CD4-positive, alpha-beta T cell treated with Interleukin-2 at 100 ng/mL for 4 hours (primary cell): ENCODE data around the gene CIAO3.
"Not testable (repeated sequence)": the region's sequence is repeated elsewhere in the genome, so short reads cannot be mapped to it uniquely, and the experiment has no call there.

Experiments used
- DNase-seq: peaks from one replicate; pipeline ENCODE4 v3.0.0-alpha.2; 2020; ENCODE audit warnings: low spot score

CIAO3 gene

DNA sequence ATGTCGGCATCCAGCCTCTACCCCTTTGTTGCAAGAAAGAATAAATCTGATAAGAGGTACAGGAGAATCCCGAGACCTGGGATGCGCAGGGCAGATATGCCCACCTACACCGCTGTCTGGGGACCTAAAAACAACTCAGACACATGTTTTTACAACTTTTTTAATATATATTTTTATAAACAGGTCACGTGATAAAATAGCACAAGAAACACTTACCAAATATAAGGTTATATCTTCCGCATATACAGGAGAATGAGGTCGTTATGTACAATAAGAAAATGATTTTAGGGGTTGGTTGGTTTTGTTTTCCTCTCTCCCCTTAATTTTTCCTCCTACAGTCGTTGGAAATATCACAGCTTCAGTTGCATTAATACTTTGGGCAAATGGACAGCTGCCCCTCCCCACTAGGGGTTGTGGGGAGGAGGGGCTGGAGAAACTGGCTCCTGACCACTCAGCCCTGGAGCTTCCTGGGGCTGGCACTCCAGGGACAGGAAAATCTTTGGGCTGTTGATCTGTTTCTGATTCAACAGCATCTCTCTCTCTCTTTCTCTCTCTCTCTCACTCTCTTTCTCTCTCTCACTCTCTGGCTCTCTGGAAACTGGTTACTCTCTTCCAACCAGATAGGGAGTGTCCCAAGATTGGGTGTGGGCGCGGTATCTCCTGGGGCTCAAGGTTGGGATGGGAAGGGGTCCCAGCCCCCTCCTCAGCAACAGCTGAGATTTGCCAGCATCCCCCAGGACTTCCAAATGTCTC is 48.3 kb downstream of the CIAO3 start:
- no peak for DNase-seq

DNA sequence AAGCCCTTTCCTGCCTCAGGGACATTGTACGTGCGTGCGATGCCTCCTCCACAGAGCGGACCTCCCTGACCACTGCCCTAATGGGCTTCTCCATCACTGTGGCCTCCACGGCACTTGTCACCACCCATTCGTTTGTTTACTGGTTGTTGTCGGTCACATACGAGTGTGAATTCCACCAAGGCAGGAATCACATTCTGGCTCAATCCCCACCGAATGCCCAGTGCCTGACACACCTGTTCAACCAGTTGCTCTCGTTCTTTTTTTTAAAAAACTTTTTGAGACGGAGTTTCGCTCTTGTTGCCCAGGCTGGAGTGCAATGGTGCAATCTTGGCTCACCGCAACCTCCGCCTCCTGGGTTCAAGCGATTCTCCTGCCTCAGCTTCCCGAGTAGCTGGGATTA is 49.6 kb downstream of the CIAO3 start:
- not testable (repeated sequence) for DNase-seq

DNA sequence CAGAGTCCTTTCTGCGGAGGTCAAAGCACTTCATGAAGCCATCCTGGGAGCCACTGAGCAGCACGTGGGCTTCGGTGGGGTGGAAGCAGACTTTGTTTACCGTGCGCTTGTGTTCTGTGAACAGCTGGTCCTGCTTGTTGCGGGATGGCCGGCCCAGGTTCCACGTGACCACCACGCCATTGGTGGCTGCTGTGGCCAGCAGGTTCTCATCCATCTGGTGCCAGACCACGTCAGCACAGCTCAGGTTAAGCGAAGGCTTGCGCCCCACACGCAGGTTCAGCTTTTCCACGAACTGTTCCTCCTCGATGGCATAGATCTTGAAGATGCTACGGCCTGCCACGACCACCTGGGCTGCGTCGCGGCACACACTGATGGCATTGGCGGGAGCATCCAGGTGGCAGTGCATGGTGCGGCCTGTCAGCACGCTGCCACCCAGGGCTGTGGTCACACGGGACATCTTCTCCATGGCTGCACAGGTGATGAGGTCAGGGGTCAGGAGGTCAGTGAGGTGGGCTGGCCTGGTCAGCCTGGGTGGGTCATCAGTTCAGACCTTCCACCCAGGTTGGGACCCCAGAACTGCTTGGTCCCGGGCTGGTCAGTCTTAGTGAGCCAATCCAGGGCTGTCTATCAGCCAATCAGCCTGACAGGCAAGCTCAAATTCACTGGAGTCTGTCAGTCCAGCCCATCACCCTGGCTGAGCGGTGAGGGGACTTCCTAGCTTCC is 51.5 kb downstream of the CIAO3 start:
- DNase-seq, result no peak

DNA sequence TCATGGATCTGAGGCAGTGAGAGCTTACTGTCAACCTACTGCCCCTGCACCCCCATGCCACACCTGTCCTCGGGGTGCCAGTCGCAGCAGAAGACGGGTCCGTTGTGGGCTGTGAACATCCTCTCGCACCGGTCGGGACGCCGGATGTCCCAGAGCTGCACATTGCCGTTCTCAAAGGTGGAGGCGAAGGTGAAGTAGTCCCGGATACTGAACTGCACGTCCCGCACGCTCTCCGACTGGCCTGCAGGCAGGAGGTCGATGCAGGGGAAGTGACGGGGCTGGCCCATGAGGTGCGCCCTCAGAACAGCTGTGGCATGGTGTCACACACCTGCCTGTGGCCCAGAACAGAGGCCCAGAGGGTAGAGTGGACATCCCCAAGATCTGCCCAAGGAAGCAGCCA is 53.3 kb downstream of the CIAO3 start:
- DNase-seq, result no peak

DNA sequence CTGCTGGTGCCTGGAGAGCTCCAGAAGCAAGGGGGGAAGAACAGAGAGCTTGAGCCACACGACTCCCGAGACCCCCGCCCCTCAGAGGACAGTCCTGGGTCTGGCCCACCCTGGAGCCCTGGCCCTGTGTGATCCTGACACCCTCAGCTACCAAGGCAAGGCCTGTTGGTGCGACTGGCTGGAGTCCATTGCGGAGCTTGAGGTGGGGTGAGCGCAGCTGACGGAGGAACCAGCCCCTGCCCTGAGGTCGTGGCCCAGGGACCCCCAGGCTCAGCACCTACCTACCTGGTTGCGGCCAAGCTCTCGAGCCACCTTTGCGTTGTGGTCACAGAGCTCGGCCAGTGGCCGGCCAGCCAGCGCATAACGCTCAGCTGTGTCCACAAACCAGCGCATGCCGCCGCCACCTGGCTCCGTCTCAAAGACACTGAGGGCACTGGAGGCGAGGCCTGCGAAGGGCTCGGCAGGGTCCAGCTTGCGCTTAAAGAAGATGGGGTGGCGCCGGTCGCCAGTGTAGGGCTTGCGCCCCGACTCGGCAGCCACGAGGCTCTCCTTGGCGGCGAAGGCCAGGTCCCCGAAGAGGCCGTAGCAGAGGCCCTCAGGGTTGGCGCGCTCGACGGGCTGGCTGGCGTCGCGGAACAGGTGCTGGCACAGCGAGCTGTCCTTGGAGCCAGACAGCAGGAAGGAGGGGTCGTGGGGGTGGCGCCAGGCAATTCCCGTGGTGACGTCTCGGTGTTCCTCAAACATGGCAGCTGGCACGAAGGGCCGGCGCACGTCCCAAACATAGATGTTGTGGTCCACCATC is 54.1 kb downstream of the CIAO3 start:
- DNase-seq, result no peak

DNA sequence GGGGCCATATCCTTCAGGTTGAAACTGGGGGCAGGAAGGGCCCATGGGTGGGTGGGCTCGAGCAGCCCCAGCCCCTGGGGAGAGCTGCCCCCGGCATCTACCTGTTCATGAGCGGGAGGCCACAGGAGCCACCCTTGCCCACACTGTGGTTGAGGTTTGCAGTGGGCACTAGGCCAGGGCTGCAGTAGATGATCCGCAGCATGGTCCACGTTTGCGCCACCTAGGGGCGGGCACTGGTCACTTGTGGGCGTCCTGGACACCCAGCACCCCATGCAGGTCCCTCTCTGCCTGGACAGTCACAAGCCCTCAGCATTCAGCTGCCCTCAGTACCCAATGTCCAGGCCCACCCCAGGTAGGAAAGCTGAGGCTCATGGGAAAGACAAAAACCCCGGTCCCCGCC is 54.8 kb downstream of the CIAO3 start:
- DNase-seq, result no peak

DNA sequence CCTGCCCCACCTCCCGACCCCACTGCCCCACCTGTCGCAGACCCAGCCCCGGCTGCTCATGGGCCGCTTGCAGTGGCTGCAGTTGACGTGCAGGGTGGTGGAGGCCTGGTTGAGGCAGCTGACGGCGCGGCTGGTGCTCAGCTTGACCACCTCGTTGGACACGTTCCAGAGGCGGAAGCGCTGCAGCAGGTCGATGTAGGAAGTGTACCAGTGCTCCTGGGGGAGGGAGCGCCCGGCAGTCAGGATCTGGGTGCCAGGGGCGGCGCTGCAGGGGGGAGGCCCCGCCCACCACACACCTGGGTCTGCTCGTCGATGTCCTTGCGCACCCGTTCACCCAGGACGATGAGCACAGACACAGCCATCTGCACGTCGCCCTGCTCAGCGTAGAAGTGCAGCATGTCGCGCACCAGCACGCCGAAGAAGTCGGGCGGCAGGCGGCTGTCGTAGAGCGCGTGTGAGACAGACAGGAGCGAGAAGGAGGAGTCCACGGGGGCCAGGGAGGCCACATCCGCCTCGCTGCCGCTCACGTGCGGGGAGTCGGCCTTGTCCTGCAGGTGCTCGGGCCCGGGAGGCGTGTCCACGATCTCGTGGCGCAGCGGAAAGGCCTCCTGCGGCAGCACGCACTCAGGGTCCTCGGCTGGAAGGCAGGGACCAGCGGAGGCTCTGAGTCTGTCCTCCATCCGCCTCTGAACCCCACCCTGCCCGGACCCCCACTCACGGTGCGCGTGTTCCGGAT is 55.7 kb downstream of the CIAO3 start:
- DNase-seq, result no peak

DNA sequence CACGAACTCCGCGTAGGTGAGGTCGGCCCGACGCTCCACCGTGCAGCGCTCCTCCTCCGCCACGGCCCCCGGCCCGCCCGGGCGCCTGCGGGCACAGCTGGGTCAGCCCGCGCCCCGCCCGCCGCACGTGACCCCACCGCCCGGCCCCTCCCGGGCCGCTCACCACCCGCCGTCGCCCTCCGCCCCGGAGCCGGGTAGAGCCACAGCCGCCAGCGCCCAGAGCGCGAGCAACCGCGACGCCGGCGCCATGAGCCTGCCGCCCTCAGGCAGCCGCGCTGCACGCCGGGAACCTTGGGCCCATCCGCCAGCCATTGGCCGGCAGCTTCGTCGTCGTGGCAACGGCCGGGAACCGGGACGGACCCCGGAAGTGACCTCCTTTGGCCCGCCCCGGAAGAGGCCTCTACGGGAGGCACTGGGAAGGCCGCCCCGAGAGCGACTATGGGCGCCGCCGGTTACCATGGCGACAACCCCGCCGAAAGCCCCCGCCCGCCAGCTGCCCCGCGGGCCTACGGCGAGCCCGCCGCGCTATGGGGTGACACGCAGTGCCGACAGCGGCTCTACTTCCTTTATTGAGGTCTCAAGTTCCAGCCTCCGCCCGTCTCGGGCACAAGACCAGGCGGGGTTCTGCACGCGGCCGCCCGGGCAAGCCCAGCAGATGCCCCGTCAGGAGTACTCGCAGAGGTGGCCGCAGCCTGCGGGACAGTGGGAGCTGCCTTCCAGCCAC is 56.6 kb downstream of the CIAO3 start, which contains the start of gene JMJD8:
JMJD8 (minus strand) TSS at position 264 of the 724 bp plus-strand sequence; CDS start at position 249, 15 bp downstream.
- DNase-seq, result peak; percentile 97

DNA sequence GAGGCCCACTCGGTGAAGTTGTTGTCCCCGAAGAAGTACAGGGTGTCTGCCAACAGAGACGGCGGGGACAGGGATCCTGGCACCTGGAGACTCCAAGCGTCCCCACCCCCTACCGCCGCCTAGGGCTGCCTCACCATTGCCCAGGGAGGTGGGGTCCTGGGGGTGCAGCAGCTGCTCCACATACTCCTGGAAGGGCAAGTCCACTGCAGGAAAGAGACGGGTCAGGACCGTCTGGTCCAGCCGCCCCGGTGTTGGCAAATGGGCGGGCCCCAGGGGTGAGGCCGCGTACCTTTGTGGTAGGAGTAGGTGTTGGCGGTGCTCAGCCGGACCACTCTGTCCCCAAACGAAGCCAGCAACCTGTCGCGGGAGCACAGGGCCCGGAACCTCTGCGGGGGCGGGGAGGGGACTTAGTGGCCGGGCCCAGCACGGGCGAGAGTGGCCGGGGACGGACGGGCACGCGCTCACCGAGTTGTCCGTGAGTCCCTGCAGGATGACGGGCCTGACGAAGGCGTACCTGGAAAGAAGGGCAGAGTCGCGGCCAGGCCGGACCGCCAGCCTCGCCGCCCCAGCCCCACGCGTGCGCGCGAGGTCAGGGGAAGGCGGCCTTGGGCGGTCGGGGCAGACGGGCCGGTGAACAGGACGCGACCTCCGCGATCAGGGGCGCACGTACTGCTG is 57.3 kb downstream of the CIAO3 start:
- DNase-seq, result no peak

DNA sequence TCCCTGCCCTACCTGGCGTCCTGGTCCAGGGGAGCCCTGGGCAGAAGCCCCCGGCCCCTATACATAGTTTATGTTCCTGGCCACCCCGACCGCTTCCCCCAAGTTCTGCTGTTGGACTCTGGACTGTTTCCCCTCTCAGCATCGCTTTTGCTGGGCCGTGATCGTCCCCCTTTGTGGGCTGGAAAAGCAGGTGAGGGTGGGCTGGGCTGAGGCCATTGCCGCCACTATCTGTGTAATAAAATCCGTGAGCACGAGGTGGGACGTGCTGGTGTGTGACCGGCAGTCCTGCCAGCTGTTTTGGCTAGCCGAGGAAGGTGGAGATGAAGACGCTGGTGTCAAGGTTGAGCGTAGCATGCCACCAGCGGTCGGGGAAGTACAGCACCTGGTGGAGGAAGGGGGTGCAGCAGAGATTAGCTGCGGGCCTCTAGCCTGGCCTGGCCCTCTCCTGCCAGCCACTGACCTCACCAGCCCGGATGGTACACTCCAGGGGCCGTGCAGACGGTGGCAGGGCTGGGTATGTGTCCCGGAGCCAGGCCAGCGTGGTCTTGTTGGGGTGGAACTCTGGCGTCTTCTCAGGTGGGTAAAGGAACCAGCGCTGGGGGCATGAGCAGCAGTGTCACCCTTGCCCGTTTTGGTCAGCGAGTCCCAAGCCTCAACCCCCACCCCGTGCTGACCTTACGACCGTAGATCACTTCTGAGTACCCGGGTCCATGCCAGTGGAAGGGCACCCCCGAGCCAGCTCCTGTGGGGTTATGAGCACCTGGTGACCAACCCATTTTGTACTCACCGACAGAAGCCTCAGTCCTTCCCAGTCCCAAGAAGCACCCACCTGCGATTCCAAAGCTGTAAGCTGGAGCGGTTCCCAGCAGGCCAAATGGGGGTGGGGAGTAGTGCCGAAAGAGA is 58.1 kb downstream of the CIAO3 start:
- no peak for DNase-seq

DNA sequence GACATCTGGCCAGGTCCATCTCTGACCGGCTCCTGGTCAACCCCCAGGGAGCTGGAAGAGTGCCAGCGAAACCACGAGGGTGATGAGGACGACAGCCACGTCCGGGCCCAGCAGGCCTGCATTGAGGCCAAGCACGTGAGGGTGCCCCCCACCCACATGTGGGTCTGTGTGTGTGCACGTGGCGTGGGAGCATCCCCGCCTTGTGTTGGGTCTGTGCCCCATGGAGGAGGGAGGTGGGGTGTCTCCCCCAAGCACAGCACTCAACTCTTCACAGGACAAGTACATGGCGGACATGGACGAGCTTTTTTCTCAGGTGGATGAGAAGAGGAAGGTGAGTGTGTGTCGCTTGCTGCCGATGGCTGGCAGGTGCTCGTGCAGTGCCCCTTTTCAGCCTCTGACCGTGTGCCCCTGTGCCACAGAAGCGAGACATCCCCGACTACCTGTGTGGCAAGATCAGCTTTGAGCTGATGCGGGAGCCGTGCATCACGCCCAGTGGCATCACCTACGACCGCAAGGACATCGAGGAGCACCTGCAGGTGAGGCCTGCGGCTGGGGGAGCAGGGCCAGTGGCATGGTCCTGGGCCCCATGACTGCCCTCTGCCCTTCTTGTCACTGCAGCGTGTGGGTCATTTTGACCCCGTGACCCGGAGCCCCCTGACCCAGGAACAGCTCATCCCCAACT is 58.9 kb downstream of the CIAO3 start:
- DNase-seq, result no peak

DNA sequence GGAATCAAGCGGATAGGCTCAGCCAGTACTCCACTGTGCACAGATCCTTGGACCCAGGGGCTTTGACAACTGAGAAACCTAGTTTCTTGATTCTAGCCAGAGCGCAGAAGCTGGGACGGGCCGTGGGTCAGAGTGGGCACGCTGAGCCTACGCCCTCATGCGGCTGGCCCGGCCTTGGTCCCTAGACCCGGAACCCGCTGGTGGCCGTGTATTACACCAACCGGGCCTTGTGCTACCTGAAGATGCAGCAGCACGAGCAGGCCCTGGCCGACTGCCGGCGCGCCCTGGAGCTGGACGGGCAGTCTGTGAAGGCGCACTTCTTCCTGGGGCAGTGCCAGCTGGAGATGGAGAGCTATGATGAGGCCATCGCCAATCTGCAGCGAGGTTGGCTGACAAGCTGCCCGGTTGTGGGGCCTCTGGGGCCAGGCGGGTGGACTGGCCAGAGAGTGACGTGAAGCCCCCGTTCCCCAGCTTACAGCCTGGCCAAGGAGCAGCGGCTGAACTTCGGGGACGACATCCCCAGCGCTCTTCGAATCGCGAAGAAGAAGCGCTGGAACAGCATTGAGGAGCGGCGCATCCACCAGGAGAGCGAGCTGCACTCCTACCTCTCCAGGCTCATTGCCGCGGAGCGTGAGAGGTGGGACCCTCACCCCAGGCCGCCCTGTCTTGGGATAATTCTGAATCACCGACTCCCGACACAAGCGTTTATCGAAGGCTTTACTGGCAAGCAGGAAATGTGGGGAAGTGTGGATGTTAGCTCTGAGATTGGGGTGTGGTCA is 59.6 kb downstream of the CIAO3 start:
- DNase-seq, result no peak

DNA sequence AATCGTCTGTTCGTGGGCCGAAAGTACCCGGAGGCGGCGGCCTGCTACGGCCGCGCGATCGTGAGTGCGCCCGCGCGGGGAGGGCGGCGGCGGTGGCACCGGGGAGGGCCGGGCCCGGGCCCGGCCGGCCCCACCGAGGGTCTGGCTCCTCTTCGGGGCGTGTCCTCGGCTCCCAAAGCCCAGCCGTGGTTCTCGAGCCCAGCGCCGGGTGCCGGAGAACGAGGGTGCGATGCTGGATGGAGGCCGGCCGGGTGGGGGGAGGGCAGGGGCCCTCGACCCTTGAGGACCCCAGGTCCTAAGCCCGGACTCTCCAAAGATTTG is 60.2 kb downstream of the CIAO3 start:
- no peak for DNase-seq

DNA sequence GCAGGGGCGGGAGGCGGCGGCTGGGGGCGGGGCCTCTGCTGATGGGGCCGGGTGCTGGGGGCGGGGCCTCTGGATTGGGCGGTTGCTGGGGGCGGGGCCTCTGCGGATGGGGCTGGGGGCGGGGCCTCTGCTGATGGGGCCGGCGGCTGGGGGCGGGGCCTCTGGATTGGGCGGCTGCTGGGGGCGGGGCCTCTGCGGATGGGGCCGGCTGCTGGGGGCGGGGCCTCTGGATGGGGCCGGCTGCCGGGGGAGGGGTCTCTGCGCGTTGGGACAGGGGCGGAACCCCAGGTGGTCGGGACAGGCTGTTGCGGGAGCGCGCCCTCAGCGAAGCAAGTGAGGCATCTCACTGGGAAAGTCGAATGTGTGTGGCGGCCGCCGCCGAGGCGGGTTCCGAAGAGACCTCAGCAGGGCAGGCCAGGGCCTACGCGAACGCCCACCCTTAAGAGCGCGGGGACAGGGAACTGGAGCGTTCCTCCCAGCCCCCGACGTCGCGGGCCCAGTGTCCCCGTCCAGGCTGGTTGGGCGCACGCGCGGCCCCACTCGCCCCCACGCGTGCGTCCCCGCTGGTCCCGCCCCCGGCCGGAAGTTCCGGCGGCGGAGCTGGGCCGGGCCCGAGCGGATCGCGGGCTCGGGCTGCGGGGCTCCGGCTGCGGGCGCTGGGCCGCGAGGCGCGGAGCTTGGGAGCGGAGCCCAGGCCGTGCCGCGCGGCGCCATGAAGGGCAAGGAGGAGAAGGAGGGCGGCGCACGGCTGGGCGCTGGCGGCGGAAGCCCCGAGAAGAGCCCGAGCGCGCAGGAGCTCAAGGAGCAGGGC is 60.8 kb downstream of the CIAO3 start, which contains the start of gene STUB1:
STUB1 (plus strand) TSS at position 597 of the 811 bp plus-strand sequence; CDS start at position 713, 116 bp downstream.
- peak; percentile 80 for DNase-seq
